Ishikawa (cell line): ENCODE measurements around the gene SF3B3.

ENCODE experiments used
- CEBPB ChIP-seq: IDR thresholded peaks from 2 replicates; pipeline ENCODE4 v1.6.1; 2012
- CREB1 ChIP-seq: IDR thresholded peaks from 2 replicates; pipeline ENCODE4 v1.6.1; 2012; ENCODE audit warnings: low read depth
- EP300 ChIP-seq: IDR thresholded peaks from 2 replicates; pipeline ENCODE4 v1.6.1; 2012; ENCODE audit warnings: borderline replicate concordance
- MAX ChIP-seq: IDR thresholded peaks from 2 replicates; pipeline ENCODE4 v1.6.1; 2012
- NFIC ChIP-seq: IDR thresholded peaks from 2 replicates; pipeline ENCODE4 v1.6.1; 2012
- RAD21 ChIP-seq: IDR thresholded peaks from 2 replicates; pipeline ENCODE4 v1.6.1; 2012; ENCODE audit warnings: low read depth
- REST ChIP-seq: IDR thresholded peaks from 2 replicates; pipeline ENCODE4 v1.6.1; 2012; ENCODE audit warnings: low read depth, mild to moderate bottlenecking
- TAF1 ChIP-seq: IDR thresholded peaks from 2 replicates; pipeline ENCODE4 v1.6.1; 2012; ENCODE audit warnings: low read depth, mild to moderate bottlenecking
- ZBTB7A ChIP-seq: IDR thresholded peaks from 2 replicates; pipeline ENCODE4 v1.6.1; 2012; ENCODE audit warnings: low read depth

DNA sequence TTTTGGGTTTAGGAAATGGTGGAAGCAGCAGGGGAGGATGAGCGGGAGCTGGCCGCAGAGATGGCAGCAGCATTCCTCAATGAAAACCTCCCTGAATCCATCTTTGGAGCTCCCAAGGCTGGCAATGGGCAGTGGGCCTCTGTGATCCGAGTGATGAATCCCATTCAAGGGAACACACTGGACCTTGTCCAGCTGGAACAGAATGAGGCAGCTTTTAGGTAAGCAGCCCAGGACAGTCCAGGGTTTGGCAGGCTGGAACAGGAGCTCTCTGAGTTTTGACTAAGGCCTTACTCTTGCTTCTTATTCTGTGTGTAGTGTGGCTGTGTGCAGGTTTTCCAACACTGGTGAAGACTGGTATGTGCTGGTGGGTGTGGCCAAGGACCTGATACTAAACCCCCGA is 41.4 kb downstream of the SF3B3 start:
- no peak for TF ChIP-seq MAX
- no peak for TF ChIP-seq EP300
- no peak for TF ChIP-seq RAD21
- no peak for TF ChIP-seq CREB1
- no peak for TF ChIP-seq CEBPB
- no peak for TF ChIP-seq TAF1
- TF ChIP-seq NFIC = no peak
- no peak for TF ChIP-seq REST
- no peak for TF ChIP-seq ZBTB7A
